Panc1 (cell line): Measurements from ENCODE around the gene MBD1. TPM values are rescaled to one million over a fixed set of nuclear protein-coding genes. Genes with fewer than 3 reads are reported as not detected.
A peak's percentile ranks its signal among the peaks of the same experiment; 100 is the strongest.

Experiments
- ATAC-seq: fragments of 200-7000 bp; cut with Tn5 transposase; 2 replicates; pipeline ENCODE4 v1.9.1; 2020; ENCODE audit warnings: mild to moderate bottlenecking, moderate library complexity
- BruUV-seq: library from RNA; stranded (reverse); fragments of 400-500 nt; replicated peaks from 2 replicates; lab custom pipeline; 2021; lab: Mats Ljungman, UMichigan
- CTCF ChIA-PET: fragments of 300-600 bp; sonication (Branson Sonifier 250); formaldehyde crosslinking; loops from one replicate; lab custom pipeline; 2022; ENCODE audit warnings: antibody characterized with exemption; lab: Charles Lee
- POLR2A ChIA-PET: fragments of 300-600 bp; sonication (Branson Sonifier 250); formaldehyde crosslinking; loops from one replicate; lab custom pipeline; 2022; ENCODE audit warnings: antibody characterized with exemption; lab: Charles Lee
- DNase-seq: peaks from one replicate; pipeline ENCODE4 v3.0.0-alpha.2; 2010; ENCODE audit warnings: low read depth, low spot score
- H3K27ac ChIP-seq: 2 replicates; pipeline ENCODE4 v1.5.1; 2011; ENCODE audit warnings: mild to moderate bottlenecking, low read length, inconsistent platforms
- H3K27me3 ChIP-seq: fragments of 200-500 bp; sonication (Bioruptor generic); 2 replicates; pipeline ENCODE4 v1.6.0; 2014; ENCODE audit warnings: low read length, inconsistent platforms; ENCODE audit not compliant: control insufficient read depth, insufficient read depth
- H3K36me3 ChIP-seq: fragments of 200-500 bp; sonication (Bioruptor generic); 2 replicates; pipeline ENCODE4 v1.5.1; 2014; ENCODE audit warnings: inconsistent platforms, mild to moderate bottlenecking, low read length, moderate library complexity; ENCODE audit not compliant: control insufficient read depth, insufficient read depth
- H3K4me1 ChIP-seq: 2 replicates; pipeline ENCODE4 v1.5.1; 2011; ENCODE audit warnings: inconsistent platforms, mild to moderate bottlenecking, low read length, moderate library complexity; ENCODE audit not compliant: control insufficient read depth, insufficient read depth
- H3K4me3 ChIP-seq, 2 experiments: 2 replicates each; pipeline ENCODE4 v1.5.1; 2011 to 2012; ENCODE audit warnings: low read depth in 2 of 2, low read length in 2 of 2, mild to moderate bottlenecking in 2 of 2, inconsistent platforms in 1 of 2, moderate library complexity in 1 of 2
- H3K9me3 ChIP-seq: fragments of 200-500 bp; sonication (Bioruptor generic); 2 replicates; pipeline ENCODE4 v1.5.1; 2014; ENCODE audit warnings: low read depth, mild to moderate bottlenecking, inconsistent platforms, low read length, moderate library complexity; ENCODE audit not compliant: control insufficient read depth, insufficient read depth
- POLR2AphosphoS5 ChIP-seq: IDR thresholded peaks from 2 replicates; pipeline ENCODE4 v1.6.1; 2012; ENCODE audit warnings: mild to moderate bottlenecking, low read depth, low read length, moderate library complexity
- SIN3A ChIP-seq: IDR thresholded peaks from 2 replicates; pipeline ENCODE4 v1.6.1; 2012; ENCODE audit warnings: low read depth, mild to moderate bottlenecking, low read length, moderate library complexity, borderline replicate concordance; ENCODE audit not compliant: insufficient read depth
- TCF7L2 ChIP-seq: IDR thresholded peaks from 2 replicates; pipeline ENCODE4 v1.6.1; 2011; ENCODE audit warnings: mild to moderate bottlenecking, low read depth, low read length, inconsistent platforms
- in situ Hi-C: cut with HindIII; loops from 2 replicates; pipeline ENCODE4 v1.10.0; 2016; ENCODE audit warnings: low sequenced_read_pairs, low pct_unique_long_range_greater_than_20kb
- intact Hi-C: fragments of 100-400 bp; cut with micrococcal nuclease; formaldehyde crosslinking; loops from one replicate; pipeline ENCODE4 v1.10.0; 2022; ENCODE audit not compliant: unreplicated experiment
- total RNA-seq: library from RNA; stranded (reverse); gene quantifications from one replicate; pipeline ENCODE4 v1.2.1, GENCODE V29; 2021; ENCODE audit not compliant: unreplicated experiment
- TF ChIP-seq, protein P1 (sequence below): fragments of 450-650 bp; IDR thresholded peaks from 2 replicates; pipeline ENCODE4 v1.5.1; 2017; ENCODE audit warnings: mild to moderate bottlenecking
- TF ChIP-seq, protein P2 (sequence below), 2 experiments: IDR thresholded peaks; 2 replicates each; pipeline ENCODE4 v1.6.1; 2011 to 2012; ENCODE audit warnings: low read depth in 2 of 2, control low read depth in 1 of 2, low read length in 1 of 2, mild to moderate bottlenecking in 1 of 2, moderate library complexity in 1 of 2; ENCODE audit not compliant: insufficient read depth in 1 of 2

MBD1 gene
- total RNA-seq, 1 experiment from 2014 or later, result 47.3 TPM

DNA sequence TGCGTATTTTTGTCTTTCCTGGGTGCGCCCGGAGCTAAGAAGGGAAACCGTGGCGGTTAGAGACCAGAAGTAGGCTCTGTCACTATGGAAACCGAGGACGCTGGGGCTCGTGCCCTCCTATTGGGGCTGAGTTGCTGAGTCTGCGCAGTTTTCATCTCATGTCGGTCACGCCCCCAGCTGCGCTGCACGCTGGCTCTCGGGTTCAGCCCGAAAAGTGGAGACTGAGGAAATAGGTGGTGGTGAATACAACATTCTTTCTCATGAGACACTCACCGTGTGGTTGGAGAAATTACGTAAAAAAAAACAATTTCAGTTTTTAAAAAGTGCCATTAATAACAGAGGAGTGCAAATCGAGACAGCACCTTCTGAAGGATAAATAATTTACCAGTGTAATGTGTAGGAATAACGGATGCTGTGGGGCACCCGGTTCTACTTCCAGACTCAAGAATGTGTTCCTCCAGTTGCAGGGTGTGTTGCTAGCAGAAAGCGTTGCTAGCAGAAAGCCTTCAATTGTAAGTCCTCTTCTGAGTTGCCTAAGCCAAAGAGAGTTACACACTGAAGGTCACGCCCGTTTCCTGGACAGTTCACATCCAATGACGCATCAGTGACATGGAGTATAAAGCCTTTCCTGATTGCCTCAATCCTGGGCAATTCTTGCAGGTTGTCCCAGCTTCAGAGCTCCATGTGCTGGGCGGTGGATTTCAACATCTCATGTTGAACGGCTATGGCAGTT lies 26.6 kb upstream of the MBD1 start:
- Histone ChIP-seq H3K27ac (no peak overlapping the region), H3K9me3 (no peaks in the 10 kb centered on the region), H3K4me3 (peak overlapping the region; percentile 43 to 66), H3K27me3 (no peaks in the 10 kb centered on the region), H3K4me1 (peaks cover 4% of the 10 kb centered on the region; the same call in 1 of the 2 replicates), H3K36me3 (no peaks in the 10 kb centered on the region)
- peak; percentile 45 for DNase-seq
- CTCF ChIA-PET, result no interaction called here
- in situ Hi-C loops (no loop called here), intact Hi-C loops (no loop called here)
- peak; percentile 98 for ATAC-seq
- POLR2A ChIA-PET, result no interaction called here
- no TSS peak for BruUV-seq
- TF ChIP-seq, protein P1, sequence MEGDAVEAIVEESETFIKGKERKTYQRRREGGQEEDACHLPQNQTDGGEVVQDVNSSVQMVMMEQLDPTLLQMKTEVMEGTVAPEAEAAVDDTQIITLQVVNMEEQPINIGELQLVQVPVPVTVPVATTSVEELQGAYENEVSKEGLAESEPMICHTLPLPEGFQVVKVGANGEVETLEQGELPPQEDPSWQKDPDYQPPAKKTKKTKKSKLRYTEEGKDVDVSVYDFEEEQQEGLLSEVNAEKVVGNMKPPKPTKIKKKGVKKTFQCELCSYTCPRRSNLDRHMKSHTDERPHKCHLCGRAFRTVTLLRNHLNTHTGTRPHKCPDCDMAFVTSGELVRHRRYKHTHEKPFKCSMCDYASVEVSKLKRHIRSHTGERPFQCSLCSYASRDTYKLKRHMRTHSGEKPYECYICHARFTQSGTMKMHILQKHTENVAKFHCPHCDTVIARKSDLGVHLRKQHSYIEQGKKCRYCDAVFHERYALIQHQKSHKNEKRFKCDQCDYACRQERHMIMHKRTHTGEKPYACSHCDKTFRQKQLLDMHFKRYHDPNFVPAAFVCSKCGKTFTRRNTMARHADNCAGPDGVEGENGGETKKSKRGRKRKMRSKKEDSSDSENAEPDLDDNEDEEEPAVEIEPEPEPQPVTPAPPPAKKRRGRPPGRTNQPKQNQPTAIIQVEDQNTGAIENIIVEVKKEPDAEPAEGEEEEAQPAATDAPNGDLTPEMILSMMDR, result no peak
- no peak for TF ChIP-seq POLR2AphosphoS5

DNA sequence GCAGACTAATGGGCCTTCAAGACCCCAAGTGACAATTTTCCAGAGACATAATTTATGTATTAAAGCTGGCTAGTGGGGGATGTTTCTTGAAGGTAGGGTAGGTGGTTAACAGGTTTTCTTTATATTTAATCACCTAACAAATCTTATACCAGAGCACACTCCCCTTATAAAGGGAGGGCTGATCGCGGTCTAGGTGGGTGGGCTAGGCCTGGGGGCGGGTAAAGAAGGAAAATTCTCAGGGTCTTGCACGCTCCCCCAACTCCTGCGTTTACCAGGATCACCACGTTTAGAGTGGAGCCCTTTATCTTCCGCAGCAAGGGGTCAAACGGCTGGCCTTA lies 26.0 kb upstream of the MBD1 start:
- BruUV-seq, result no TSS peak
- DNase-seq (no peak), ATAC-seq (peak; percentile 19; the same call in 1 of the 2 replicates)
- Histone ChIP-seq H3K27ac (no peak overlapping the region), H3K9me3 (no peaks in the 10 kb centered on the region), H3K27me3 (no peaks in the 10 kb centered on the region), H3K36me3 (no peaks in the 10 kb centered on the region), H3K4me3 (peak overlapping the region; percentile 43 to 66), H3K4me1 (peaks cover 4% of the 10 kb centered on the region; the same call in 1 of the 2 replicates)
- ChIA-PET CTCF (no interaction called here), POLR2A (no interaction called here)
- in situ Hi-C loops (no loop called here), intact Hi-C loops (no loop called here)
- TF ChIP-seq, protein P1, result no peak
- TF ChIP-seq POLR2AphosphoS5 (no peak), TCF7L2 (no peak), SIN3A (no peak)
- TF ChIP-seq, protein P2, sequence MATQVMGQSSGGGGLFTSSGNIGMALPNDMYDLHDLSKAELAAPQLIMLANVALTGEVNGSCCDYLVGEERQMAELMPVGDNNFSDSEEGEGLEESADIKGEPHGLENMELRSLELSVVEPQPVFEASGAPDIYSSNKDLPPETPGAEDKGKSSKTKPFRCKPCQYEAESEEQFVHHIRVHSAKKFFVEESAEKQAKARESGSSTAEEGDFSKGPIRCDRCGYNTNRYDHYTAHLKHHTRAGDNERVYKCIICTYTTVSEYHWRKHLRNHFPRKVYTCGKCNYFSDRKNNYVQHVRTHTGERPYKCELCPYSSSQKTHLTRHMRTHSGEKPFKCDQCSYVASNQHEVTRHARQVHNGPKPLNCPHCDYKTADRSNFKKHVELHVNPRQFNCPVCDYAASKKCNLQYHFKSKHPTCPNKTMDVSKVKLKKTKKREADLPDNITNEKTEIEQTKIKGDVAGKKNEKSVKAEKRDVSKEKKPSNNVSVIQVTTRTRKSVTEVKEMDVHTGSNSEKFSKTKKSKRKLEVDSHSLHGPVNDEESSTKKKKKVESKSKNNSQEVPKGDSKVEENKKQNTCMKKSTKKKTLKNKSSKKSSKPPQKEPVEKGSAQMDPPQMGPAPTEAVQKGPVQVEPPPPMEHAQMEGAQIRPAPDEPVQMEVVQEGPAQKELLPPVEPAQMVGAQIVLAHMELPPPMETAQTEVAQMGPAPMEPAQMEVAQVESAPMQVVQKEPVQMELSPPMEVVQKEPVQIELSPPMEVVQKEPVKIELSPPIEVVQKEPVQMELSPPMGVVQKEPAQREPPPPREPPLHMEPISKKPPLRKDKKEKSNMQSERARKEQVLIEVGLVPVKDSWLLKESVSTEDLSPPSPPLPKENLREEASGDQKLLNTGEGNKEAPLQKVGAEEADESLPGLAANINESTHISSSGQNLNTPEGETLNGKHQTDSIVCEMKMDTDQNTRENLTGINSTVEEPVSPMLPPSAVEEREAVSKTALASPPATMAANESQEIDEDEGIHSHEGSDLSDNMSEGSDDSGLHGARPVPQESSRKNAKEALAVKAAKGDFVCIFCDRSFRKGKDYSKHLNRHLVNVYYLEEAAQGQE (IDR thresholded peaks at IDR 0.05; ENCODE audit: insufficient read depth in 1 of 2, low read depth in 2 of 2, low read length in 1 of 2), result no peak
